CD4-positive, alpha-beta T cell treated with Interleukin-6 at 100 ng/mL for 8 hours (primary cell): ENCODE measurements around the gene MPO.
A peak's percentile ranks its signal among the peaks of the same experiment; 100 is the strongest.

ENCODE experiments used
- DNase-seq: peaks from one replicate; pipeline ENCODE4 v3.0.0-alpha.2; 2020; ENCODE audit warnings: mixed read lengths, low spot score

The MPO gene

DNA sequence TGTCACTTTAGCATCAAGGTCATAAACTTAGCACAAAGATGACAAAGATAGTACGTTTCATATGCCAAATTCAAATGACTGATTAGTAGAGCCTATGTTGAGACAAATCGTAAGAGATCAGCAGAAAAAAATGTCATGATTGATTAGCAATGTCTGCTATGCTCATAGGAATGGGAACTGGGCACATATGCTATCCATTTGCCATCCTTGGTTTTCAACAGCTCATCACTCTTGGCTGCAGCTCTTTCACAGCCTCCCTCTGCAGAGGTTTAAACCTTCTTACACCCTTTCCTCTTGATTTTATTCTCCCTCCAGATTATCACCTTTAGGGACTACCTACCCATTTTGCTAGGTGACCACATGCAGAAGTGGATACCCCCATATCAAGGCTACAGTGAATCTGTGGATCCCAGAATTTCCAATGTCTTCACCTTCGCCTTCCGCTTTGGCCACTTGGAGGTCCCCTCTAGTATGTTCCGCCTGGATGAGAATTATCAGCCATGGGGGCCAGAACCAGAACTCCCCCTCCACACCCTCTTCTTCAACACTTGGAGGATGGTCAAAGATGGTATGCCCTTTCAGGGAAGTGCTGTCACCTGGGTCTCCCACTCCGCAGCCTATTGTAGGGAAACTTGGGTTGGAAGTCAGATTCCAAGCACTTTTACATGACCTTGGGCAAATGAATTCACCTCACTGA is 16.2 kb downstream of the MPO start:
- DNase-seq = no peak

- no peak for DNase-seq
Observed at GRCh38 chr17:58263773-58264172, 17.0 kb downstream of the MPO start.

DNA sequence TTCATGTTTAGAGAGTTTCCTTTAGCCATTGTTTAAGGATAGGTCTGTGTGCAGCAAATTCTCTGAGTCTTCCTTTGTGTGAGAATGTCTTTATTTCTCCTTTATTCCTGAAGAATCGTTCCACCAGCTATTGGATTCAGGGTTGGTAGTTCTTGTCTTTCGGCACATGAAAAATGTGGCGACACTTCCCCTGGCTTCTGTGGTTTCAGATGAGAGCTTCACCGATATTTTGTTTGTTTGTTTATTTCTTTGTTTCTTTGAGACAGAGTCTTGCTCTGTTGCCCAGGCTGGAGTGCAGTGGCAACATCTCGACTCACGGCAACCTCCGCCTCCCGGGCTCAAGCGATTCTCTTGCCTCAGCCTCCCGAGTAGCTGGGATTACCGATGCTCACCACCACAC is 18.6 kb downstream of the MPO start:
- DNase-seq = no peak

DNA sequence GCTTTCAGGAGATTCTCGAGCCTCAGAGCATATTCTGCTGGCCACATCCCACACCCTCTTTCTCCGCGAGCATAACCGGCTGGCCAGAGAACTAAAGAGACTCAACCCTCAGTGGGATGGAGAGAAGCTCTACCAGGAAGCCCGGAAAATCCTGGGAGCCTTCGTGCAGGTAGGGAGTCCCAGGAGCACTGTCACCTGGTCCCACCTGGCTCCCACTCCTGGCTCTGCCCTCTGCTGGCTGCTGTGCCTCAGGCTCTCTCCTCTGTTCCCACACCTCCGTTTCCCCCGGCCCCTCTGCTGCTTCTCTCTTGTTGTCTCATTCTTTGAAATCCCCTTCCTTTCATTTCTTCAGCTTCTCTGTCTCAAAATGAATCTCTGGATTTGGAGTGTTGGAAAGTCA is 25.9 kb downstream of the MPO start:
- no peak for DNase-seq

GRCh38 chr17:58253082-58253481 is 27.7 kb downstream of the MPO start:
- no peak for DNase-seq

DNA sequence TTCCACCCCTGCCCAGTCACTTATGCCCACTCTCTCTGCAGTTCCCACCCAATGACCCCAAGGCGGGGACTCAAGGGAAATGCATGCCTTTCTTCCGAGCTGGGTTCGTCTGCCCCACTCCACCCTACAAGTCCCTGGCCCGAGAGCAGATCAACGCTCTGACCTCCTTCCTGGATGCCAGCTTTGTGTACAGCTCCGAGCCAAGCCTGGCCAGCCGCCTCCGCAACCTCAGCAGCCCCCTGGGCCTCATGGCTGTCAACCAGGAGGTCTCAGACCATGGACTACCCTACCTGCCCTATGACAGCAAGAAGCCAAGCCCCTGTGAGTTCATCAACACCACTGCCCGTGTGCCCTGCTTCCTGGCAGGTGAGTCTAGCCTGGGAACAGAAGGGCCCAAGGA is 28.6 kb downstream of the MPO start:
- no peak for DNase-seq

DNA sequence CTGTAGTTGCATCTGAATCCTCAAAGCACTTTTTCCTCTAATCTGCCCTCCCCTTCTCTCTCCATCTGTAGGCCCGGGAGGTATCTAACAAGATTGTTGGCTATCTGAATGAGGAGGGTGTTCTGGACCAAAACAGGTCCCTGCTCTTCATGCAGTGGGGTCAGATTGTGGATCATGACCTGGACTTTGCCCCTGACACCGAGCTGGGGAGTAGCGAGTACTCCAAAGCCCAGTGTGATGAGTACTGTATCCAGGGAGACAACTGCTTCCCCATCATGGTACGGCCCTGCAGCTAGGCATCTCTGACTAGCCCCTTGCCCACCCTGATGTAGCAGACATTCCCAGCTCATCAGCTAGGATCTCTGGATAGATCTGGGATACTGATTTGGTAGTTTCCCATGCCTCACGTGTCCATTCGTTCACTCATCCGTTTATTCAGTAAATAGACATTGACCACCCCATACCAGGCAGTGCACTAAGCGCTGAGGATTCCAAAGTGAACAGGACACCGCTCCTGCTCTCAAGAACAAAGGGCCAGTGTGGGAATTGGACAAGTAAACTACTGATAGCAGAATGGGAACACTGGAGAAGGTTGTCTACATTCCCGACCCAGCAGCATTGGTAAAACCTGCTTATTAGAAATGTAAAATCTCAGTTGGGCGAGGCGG is 30.3 kb downstream of the MPO start:
- no peak for DNase-seq

DNA sequence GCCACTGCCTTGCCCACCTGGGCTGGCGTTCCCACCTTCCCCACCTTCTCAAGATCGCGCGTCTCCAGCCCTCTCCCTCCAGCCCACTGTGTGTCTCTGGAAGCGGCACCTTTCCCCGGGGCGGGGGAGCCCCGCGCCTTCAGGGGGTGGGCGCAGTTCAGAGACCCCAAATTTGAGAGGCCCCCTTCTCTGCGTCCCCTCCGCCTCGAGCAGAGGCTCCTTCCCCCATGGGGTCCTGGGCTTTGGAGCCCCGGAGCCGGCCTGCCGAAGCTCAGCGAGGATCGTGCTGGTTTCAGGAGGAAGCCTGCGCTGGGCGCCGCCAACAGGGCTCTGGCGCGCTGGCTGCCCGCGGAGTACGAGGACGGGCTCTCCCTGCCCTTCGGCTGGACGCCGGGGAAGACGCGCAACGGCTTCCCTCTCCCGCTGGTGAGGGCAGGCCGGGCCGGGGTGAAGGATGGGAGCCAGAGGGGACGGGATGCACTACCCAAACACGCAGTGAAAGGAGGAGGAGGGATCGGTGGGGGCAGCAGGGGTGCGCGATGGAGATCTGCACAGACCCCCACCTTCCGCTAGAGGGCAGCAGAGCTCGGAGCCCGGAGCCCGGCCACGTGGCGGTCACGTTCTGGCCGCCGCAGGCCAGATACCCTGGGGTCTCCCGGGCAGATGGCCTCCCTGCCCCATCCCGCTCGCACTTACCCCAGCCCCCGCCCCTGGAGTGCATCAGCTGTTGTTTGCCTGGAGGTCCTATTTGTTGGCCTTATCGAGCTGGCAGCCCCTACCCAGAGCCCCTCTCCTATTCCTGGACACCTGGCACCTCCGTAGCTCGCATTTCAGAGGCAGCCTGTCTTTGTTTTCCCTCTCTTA is 31.2 kb downstream of the MPO start:
- DNase-seq = peak; percentile 69

DNA sequence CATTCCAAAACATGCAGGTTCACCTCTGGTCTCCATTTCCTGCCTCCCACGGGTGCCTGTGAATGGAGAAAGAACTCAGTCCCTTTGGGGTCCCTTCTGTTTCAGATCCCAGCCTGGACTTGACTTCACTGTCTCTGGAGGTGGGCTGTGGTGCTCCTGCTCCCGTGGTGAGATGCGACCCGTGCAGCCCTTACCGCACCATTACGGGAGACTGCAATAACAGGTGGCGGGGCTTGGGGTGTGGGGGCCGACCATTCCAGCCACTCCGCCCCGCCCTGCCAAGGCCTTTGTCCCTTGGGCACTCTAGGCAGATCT is 31.8 kb downstream of the MPO start:
- no peak for DNase-seq

GRCh38 chr17:58247511-58248363 is 33.0 kb downstream of the MPO start:
- DNase-seq = no peak

DNA sequence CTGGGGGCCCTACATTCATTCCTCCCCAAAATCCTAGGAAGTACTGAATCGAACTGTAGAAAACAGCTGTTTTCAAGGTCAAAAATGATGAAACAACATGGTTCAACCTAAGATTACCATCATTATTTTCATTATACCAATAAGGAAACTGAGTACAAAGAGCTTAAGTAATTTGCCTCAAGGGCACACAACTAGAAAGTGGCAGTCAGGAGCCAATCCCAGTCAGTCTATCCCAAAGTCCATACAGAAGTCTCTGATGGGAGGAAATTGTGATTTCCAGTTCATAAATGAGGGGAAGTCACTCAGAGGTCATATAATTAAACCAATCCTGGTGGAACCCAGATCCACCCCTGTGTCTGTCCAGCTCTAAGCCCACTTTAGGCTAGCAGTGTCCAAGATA is 34.0 kb downstream of the MPO start:
- DNase-seq = no peak

- no peak for DNase-seq
Observed at GRCh38 chr17:58246104-58246740, 34.5 kb downstream of the MPO start.

DNA sequence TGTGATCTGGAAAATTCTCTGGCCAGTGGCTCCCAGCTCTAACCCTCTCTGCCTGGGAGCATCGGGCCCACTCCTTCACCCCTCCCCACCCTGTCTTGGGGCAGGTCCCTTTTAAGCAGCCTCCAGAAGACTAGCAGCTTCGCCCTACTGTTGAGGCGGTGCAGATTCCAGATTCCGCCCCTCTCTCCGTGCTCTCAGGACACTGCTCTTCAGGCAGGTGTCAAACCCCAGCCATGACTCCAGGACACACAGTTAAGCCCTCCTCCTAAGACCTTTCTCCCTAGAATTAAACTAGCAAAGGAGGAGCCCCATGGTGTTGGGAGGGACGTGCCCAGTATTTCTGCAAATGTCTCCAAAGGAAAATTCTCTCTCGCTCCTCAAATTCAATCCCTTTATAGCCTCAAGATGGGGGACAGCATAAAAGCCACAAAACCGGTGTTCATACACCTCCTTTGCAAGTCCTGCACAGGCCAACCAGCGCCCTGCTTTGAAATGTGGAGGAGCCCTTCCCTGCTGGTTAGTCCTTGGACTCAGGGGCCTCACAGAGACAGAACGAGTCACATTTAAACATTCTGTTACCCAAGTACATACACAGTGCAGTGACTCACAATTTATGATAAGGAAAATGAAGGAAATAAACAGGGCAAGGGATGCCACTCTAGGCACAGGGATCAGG is 35.2 kb downstream of the MPO start:
- no peak for DNase-seq

DNA sequence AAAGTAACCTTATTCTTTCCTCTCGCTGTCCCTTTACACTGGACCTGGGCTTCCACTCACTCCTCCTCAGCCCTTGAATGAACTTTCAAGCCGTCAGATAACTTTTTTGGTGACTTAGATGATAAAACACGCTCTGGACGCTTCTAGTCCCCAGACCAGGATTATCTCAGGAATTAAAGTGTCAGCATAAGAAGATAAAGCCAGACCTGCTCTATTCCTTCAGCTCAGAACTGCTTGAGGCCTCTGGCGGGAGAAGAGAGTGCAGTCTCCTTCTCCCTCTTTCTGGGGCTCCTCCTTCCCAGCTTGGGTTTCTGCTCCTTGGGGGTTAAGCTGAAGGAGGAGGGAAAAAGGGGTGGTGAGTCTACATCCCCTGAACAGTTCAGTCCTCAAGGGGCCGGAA is 35.8 kb downstream of the MPO start:
- no peak for DNase-seq

DNA sequence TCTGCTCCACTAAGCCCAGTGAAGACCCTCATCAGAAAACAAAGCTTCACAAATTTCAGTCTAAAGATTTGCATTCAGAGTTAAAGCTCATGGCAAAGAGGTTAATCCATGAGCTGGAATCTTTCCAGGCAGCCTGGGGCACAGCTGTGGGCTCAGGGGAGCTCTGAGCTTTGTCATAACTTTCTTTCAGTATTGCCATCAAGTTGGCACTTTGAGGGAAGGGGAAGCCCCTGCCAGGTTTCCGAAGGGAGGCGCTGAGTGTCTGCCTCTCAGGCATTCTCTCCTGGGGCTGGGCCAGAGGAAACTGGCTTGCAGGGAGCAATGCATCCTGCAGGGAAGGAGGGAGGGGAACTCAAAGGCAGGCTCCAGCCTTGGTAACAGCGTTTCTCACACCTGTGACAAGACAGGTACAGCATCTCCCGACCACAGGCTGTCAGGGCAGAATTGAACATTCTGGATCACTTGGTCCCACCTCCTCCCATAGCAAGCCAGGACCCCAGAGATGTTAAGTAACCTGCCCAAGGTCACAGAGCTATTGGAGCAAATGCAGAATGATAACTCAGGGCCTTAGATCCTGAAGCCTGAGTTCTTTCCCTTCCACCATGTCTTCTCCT is 38.5 kb downstream of the MPO start:
- no peak for DNase-seq

DNA sequence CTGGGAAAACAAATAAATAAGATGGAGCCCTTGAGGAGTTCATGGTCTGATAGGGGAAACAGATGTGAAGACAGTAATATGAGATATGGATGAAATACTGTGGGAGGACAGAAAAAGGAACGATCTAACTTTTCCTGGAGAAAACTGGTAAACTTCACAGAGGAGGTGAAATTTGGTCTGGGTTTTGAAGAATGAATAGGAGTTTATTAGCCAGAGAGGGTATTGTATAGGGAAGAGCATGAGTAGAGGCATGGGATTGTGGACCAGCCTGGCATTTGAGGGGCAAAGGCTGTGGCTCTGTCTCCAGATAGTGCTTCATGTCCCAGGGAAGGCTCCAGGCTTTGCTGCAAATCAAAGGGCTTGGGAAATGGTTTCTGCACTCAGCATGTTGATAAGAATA is 40.7 kb downstream of the MPO start:
- no peak for DNase-seq

GRCh38 chr17:58238147-58238634 is 42.5 kb downstream of the MPO start, which contains the start of gene LPO:
TSS of gene LPO (plus strand) at chr17:58238584. CDS start at chr17:58242980, 4,396 bp downstream.
- DNase-seq = no peak

- no peak for DNase-seq
Observed at GRCh38 chr17:58236394-58236793, 44.3 kb downstream of the MPO start.

DNA sequence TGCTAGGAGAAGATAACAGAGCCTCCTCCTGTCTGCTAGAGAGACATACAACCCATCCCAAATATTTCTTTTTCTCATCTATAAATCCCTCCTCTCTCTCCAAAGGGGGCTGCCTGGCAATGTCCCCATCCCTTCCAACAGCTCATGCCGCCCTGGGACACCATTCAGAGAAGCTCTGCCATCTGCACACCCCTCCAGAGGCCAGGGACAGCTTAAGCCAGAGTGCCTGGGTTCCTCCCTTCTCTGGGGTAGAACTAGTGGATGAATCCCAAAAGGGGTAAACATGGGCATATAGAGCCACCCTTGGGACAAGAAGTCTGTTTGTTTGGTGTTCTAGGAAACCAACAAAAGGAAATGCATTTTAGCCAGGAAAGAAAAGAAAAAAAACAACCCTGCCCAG is 44.9 kb downstream of the MPO start:
- no peak for DNase-seq

- no peak for DNase-seq
Observed at GRCh38 chr17:58234512-58234911, 46.2 kb downstream of the MPO start.
